Endometrial microvascular endothelial cells (primary cell): ENCODE measurements around the gene SRCIN1. TPM values are rescaled to one million over a fixed set of nuclear protein-coding genes. Genes with fewer than 3 reads are reported as not detected.

Experiments
- in situ Hi-C: cut with HindIII; loops from 2 replicates; pipeline ENCODE4 v1.10.0; 2017; ENCODE audit warnings: low sequenced_read_pairs, low pct_unique_long_range_greater_than_20kb; ENCODE audit errors: inconsistent ontology term
- total RNA-seq: library from RNA; depleted of rRNA; stranded (reverse); fragments of >200 nt; gene quantifications from one replicate; pipeline ENCODE4 v1.2.3, GENCODE V29; 2015; ENCODE audit errors: inconsistent ontology term

SRCIN1 gene
- total RNA-seq, 1 donor from 2014 or later: 0.37 TPM

DNA sequence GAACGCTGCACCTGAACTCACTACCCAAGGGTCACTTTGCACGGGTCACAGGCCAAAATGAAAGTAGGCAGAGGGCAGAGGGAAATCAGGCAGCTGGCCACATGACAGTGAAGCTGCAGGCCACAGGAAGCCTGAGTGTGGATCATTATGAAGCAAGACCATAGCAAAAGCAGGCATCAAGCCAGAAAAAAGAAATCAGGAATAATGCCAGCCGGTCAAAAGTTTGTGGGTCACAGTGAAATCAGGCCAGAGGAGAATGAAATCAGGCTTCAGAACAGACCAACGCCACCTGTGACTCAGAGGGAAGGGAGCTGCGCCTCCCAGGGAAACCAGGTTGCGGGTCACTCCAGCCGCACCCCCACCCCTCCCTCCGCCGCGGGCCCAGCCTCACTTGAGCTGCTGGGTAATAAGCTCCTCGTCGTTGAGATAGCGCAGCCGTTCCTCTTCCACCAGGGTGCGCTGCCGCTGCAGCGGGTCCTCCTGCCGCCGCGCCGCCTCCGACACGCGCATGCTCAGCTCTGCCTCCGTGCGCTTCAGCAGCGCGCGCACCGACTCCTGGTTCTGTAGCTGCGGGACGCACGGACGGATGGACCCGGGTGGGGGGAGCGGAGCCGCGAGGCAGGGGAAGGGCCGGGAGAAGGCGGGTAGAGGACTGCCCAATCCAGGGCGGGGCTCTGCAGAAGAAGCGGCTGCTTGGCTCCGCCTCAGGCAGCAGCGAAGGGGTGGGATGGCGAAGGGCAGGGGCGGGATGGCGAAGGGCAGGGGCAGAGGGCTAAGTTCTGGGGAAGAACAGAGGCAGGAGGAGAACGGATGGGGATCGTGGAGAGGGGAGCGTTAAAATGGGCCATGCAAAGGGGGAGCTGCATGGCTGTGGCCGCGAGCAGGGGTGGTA, 47.7 kb downstream of the SRCIN1 start:
- in situ Hi-C loops: no loop called here

DNA sequence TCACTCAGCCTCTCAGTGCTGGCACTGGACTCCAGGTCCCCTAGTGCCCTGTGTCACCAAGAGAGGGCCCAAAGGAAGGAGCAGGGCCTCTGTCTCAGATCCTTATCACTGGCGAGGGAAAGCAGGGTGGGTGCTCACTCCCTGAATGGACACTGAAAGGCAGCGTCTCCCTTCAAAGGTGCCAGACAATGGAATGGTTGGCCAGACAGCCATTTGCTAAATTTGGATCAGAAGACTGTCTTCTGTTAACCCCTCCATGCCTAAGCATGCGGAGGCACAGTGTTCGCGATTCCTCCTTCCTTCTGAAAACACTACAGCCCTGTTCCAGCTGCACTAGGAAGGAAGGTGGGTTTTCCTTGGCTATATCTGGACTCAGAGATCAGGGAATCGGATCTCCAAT, 48.4 kb downstream of the SRCIN1 start:
- in situ Hi-C loops: no loop called here

DNA sequence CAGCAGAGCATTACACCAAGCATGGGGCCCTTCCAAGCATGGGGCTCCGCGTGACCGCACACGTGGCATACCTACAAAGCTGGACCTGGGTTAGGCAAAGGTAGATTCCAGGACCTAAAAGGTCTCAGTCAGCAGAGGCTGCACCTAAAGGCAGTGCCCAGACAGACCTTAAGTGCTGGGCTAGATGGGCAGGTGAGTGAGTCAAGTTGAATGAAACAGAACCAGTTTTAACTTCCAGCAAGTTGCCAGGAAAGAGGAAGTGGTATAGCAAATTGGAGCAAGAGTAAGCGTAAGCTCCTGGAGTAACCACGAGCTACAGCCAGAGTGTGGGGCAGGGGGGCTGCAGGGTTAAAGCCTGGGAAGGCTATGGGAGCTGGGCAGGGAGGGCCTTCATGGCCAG, 49.5 kb downstream of the SRCIN1 start:
- in situ Hi-C loops: no loop called here

DNA sequence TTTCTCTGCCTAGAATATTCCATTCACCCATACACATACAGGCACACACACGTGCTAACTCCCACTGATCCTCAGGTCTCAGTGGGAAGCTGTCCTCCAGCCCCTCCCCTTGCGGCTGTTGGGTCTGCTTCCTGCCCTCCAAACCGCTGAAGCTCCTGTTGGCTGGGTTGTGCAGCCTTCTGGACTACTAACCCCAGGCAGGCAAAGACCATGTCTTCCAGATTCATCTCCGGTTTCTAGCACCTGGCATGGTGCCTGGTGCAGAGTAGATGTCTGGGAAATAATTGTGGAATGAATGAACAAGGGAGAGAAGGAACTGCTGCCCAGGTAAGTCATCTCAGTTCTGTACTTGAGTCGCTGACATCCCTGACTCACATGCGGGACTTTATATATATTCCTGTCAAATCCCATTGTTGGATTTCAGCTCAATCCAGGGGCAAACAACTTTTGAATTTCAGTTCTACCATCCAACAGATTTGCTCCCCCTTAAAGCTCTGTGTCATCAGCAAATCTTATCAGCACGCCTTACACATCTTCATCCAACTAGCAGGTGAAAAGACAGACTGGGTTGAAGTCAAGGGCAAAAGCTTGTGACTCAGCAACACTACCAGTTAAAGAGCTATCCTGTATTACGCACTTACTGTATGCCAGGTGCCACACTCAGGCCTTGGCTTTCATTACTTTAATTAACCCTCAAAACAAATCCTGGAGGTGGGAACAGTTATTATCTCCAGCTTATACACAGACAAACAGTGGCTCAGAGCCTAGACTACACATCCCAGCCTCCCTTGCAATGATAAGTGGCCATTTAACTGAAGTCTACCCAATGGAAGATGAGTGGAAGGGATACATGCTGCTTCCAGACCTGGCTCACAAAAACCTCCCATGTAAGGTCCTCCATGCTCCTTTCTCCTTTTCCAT, 51.1 kb downstream of the SRCIN1 start:
- in situ Hi-C loops: no loop called here

DNA sequence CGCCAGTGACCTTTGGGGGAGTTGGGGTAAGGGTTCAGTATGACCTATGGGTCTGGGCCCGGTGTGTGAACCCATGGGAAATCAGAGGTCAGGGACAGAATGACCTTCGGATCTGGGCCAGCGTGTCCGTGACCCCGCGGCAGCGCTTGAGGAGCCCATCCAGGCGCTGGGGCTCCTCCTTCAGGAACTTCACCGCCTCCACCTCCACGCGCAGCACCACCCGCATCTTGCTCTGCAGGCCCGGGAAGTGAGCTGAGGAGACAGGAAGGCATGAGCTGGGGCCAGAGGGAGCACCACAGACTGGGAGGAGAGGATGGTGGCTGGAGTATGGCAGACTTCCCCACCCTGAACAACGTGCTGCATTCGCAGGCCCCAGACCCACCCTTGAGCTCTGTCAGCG, 53.4 kb downstream of the SRCIN1 start:
- in situ Hi-C loops: no loop called here

DNA sequence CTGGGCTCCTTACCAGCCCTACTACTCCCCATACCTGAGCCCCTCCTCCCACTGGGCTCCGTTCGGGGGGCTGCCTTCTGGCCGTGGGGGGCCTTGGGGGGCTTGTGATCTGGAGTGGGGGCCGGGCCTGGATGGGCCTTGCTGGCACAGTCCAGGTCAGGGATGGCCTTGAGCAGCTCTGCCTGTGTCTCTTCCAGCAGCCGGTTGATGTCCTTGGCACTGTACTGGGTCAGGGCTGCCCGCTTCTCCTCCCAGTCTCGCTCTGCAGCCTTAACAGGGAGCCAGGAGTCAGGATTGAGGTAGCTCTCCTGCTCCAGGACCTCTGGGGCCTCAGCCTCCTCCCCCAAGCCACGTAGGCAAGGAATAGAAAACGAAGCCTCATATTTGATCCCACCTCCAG, 54.6 kb downstream of the SRCIN1 start:
- in situ Hi-C loops: no loop called here

DNA sequence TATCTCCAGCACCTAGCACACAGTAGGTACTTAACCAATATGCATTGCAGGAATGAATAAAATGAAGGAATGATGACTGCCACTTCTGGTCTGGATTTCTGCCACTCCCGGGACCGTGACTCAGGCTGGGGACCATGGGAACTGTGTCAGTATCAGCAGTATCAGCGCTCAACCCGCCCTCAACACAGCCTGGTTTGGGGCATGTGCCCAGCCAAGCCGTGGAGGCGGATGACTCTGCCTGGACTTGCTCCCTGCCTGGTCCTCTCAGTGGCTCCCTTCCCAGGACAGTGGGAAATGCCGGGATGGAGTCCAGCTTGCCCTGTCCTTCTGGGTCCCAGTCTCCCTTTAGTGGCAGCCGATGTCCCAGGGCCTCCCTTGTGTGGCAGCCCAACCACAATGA, 55.1 kb downstream of the SRCIN1 start:
- in situ Hi-C loops: no loop called here

DNA sequence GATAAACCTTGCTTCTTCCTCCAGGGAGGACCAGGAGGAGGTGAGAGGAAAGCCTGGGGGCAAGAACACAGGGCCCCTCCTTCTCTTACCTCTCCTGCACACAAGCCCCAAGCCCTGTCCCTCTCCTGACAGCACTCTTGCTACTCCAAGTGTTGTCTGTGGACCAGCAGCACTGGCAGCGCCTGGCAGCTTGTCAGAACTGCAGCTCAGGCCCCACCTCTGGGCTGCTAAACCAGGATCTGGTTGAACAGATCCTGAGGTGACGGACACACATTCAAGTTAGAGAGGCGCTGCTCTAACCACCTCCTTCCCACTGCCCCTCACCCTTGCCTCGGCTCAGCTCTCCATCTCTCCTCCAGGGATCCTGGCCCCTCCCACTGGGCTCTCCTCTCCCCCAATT, 56.5 kb downstream of the SRCIN1 start:
- in situ Hi-C loops: no loop called here

DNA sequence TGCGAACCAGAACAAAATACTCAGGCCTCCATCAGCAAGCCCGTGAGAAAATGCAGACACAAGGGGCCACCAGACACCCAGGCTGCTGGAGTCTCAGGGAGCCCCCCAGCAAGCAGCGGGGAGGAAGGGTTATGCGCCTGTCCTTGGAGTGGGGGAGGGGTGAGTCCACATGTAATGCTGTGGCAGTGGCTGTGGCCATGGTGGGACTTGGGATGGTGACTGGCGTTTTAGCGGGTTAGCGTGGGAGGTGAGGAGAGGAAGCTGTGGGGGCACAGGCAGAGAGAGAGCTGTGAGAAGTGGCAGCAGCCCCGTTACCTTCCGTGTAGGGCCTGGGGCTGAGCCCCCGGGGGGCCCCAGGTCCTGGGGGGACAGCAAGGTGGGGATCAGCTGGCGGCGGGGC, 58.3 kb downstream of the SRCIN1 start:
- in situ Hi-C loops: no loop called here

DNA sequence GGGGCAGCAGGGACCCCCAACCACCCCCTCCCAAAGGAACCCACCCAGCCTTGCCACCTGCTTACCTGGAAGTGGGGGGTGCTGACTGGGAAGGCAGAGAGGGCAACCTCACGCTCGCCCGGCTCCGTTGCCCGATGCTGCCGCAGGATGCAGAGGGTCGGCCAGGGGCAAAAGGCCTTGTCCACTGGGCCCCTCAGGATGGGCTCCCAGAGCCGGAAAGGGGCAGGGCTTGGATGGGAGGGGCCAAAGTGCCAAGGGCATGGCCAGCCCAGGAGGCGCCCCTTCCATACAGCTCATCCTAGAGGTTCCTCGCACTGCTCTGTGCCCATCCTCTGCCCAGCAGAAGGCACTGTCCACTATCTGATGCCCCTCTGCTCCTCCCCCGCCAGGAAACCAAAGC, 59.4 kb downstream of the SRCIN1 start:
- in situ Hi-C loops: no loop called here

DNA sequence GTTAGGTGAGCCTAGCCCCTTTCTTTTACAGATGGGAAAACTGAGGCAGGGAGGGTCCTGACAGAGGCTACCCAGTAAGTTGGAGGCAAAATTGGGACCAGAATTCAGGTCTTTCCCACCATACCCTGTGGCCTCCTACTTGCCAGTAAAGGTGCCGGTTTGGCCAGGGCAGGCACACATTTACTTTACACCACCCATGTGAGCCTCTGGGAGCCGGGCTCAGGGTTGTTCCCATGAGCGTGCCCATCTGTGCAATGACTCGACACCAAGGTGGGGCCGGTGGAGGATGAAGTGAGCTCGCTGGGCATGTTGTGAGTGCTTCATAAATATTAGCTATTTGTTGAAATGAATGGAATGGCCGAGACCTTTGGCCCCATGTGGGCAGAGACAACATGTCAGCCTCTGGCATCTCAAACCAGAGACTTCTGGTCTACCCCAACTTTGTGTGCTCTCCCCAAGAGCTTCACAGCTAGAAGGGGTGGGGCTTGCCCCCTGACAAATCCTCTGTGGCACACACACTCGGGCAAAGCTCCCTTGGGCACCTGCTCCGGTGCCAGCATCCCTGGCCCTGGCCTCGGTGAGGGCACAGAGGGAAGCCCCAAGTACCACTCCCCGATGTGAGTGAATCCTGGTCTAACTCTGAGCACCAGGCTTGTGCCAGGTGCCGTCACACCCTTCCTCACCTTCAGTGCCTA, 60.1 kb downstream of the SRCIN1 start:
- in situ Hi-C loops: no loop called here

DNA sequence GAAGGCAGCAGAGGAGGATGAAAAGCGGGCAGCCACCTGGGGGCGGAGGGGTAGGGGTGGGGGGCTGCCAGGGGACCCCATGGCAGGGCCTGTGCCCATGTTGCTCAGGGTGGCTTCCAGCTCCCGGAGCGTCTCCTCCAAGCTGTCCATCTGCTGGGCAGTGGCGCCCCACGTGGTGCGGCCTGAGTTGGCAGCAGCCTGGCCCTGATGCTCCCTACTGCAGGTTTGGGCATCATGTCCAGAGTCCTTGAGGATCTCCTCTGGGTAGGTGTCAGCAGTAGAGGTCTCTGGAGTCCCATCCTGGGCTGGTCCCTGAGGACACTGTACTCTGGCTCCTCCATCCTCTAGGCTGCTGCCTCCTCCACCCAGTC, 60.9 kb downstream of the SRCIN1 start:
- in situ Hi-C loops: no loop called here

DNA sequence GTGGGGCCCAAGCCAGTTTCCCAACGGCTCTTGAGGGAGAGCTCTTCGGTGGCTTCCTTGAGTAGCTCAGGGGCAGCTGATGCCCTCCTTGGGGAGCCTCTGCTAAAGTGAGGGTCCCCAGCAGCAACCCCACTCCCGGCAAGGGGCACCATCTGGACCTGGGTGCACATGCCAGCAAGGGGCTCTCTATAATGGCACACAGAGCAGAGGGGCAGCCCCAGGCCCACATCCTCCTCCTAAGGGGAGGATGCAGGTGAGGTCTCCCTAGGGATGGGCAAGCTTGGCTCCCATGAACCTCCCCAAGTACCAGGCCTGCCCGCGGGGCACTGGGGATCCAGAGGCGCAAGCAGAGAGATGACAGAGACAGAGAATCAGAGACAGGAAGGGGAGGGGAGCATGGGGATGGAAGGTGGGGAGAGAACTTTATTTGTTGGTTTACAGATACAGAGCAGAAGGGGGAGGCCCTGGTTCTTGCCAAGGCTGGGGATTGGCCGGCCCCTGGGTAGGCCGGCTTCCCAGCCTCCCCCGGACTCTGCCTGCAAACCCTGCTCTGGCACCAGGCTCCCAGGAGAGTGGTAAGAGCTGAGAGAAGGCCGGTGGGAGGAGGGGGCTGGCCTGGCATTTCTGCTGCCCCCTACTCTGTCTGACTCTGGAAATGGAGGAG, 61.4 kb downstream of the SRCIN1 start:
- in situ Hi-C loops: no loop called here

DNA sequence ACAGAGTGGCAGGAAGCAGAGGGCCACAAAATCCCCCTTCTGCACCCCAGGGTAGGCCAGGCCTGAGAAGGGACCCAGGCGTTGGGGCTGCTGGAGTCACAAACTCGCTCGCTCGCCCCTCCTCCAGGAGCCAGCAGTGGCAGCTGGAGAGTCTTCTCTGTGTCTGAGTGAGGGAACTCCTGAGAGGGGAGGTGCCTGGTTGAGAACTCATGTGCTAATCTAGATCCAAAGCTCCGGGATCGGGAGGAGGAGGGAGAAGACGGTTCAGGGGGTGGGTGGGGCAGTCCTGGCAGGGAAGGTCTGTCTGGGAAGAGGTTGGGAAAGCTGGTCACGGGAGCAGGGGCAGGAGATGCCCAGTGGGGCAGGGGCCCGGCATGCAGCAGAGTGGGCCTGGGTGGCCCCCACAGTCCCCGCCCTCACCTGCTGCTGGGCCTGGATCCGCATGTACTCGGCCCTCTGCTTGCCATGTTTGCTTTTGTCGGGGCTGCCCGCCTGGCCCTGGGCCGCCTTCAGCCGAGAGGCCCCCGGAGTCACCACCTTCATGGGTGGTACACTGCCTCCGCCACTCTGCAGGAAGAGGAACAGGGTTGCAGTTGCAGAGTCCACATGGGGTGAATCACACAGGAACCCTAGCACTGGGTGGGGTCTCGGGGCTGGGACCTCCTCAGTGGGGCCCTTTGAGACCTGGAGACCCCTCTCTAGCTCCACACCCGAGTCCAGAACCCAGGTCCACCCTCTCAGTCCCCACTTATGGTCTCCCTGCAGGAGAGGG, 62.2 kb downstream of the SRCIN1 start:
- in situ Hi-C loops: no loop called here

DNA sequence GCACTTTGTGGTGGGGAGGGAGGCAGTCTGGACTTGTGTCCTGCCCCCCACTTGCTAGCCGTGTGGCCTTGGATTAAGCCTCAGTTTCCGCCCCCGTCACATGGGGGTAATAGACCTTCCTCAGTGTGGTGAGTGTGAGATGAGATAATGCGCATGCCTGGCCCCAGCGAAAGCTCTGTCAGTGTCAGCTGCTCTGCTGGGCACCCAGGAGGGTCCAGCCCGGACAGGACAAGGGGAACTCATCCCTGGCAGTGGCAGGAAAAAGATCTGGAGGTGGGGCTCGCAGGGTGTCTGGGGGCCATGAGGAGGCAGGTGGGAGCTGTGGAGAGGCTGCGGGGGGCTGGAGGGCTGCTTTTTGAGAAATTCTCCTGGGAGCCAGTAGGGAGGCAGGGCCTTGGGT, 63.5 kb downstream of the SRCIN1 start:
- in situ Hi-C loops: no loop called here

DNA sequence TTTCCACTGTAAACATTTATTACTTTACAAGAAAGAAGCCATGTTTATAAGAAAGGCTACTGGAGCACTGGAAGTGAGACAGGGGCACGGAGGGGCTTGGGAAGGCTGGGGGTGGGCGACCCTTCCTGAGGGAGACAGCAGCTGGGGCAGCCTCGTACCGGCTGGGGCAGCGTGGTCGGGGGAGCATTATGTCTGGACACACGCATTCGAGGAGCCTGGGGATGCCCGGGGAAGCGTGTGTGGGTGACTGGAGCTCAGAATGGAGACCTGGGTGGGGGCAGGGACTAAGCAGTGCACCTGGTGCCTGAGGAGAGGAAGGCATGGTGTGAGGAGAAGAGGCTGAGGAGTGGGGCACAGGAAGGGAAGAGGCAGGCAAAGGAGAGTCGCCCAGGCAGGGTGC, 64.5 kb downstream of the SRCIN1 start:
- in situ Hi-C loops: no loop called here

DNA sequence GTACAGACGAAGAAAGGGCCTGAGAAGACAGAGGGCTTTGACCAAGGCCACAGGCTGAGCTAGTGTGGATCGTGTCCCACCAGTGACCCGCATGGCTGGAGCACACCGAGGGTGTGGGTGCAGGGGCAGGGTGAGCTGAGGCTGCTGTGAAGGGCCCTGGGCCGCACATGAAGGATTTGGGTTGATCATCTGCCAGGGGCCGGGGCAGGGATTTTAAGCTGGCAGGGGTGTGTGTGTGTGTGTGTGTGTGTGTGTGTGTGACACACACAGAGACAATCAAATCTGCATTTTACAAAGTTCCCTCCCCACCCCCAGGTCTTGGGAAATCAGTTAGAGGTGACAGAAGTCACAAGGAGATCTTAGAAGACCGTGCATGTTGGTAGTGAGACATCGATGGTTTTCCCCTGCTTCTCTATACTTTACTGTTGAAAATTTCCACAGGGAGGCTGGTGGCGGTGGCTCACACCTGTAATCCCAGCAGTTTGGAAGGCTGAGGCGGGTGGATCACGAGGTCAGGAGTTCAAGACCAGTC, 65.2 kb downstream of the SRCIN1 start:
- in situ Hi-C loops: no loop called here

DNA sequence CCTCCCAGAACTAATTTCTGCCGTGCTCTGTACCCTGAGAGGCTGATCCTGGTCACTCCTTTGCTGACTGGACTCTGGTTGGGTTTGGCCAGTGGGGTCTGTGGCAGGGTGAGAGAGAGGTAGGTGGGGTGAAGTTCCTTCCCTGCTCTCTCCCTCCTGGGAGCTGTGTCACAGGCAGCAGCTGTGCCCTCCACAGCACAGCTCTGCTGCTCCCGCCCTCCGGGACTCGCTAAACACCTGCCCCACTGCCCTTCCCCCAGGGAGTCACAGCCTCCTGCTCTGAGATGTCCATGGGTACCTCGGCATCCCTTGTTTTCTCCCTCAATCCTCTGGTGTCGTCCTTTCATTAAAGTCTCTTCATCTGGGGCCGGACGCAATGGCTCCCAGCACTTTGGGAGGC, 66.4 kb downstream of the SRCIN1 start:
- in situ Hi-C loops: no loop called here
